ENCODE data around the gene CAMTA1. TPM values are rescaled to one million over a fixed set of nuclear protein-coding genes. Genes with fewer than 3 reads are reported as not detected.
A peak's percentile ranks its signal among the peaks of the same experiment; 100 is the strongest.

The CAMTA1 gene
- total and polyA plus RNA-seq, 12 donors = 123 to 265 (median 142) TPM

GRCh38 chr1:7538849-7539768, 753.9 kb downstream of the CAMTA1 start:
- 71 to 73% methylated on average over 10 of the region's 10 CpGs for WGBS, 2 donors
- no peak for TF ChIP-seq CTCF (IDR thresholded peaks at IDR 0.05)
- Histone ChIP-seq H3K36me3 (no peaks in the 10 kb centered on the region), H3K27me3 (peaks cover 0 to 17% (median 0%) of the 10 kb centered on the region in 7 donors), H3K9me3 (no peaks in the 10 kb centered on the region), H3K4me3 (no peak overlapping the region), H3K4me1 (peaks cover 0 to 19% (median 0%) of the 10 kb centered on the region in 9 donors), H3K27ac (peak overlapping the region in 2 of 10 donors; percentile 3 to 47)
- ATAC-seq (peak in 3 of 8 donors; percentile 30 to 68 (median 66)), DNase-seq (no peak)
- intact Hi-C loops (cut with DNase I) = no loop called here

- WGBS, 2 donors = 62 to 70% methylated on average over 7 of the region's 7 CpGs
- intact Hi-C loops (cut with DNase I) = no loop called here
- H3K27me3 ChIP-seq = peaks cover 0 to 13% (median 0%) of the 10 kb centered on the region in 7 donors
- no peaks in the 10 kb centered on the region for H3K36me3 ChIP-seq
- H3K4me1 ChIP-seq = peaks cover 0 to 21% (median 0%) of the 10 kb centered on the region in 9 donors
- no peak for DNase-seq
- H3K4me3 ChIP-seq = no peak overlapping the region
- peak in 1 of 8 donors; percentile 10 for ATAC-seq
- H3K9me3 ChIP-seq = no peaks in the 10 kb centered on the region
- peak in 7 of 9 donors; percentile 29 to 40 (median 39) for TF ChIP-seq CTCF (IDR thresholded peaks at IDR 0.05)
- H3K27ac ChIP-seq = no peak overlapping the region
Observed at GRCh38 chr1:7539769-7540175, 754.5 kb downstream of the CAMTA1 start.

- Histone ChIP-seq H3K4me3 (no peak overlapping the region), H3K9me3 (no peaks in the 10 kb centered on the region), H3K4me1 (peaks cover 0 to 21% (median 0%) of the 10 kb centered on the region in 9 donors), H3K27ac (no peak overlapping the region), H3K27me3 (peaks cover 0 to 6% (median 0%) of the 10 kb centered on the region in 7 donors), H3K36me3 (no peaks in the 10 kb centered on the region)
- TF ChIP-seq CTCF (IDR thresholded peaks at IDR 0.05) = no peak
- ATAC-seq (no peak), DNase-seq (no peak)
- intact Hi-C loops (cut with DNase I) = no loop called here
- WGBS, 2 donors = 76 to 81% methylated on average over 7 of the region's 7 CpGs
Observed at GRCh38 chr1:7540816-7541215, 755.6 kb downstream of the CAMTA1 start.

- DNase-seq (no peak), ATAC-seq (peak in 2 of 8 donors; percentile 26 to 31)
- Histone ChIP-seq H3K4me1 (peaks cover 0 to 21% (median 0%) of the 10 kb centered on the region in 9 donors), H3K36me3 (no peaks in the 10 kb centered on the region), H3K9me3 (no peaks in the 10 kb centered on the region), H3K27me3 (peaks cover 0 to 4% (median 0%) of the 10 kb centered on the region in 7 donors), H3K27ac (no peak overlapping the region), H3K4me3 (no peak overlapping the region)
- 71 to 79% methylated on average over 11 of the region's 11 CpGs for WGBS, 2 donors
- no peak for TF ChIP-seq CTCF (IDR thresholded peaks at IDR 0.05)
- intact Hi-C loops (cut with DNase I) = no loop called here
Observed at GRCh38 chr1:7541629-7542028, 756.4 kb downstream of the CAMTA1 start.
